Measurements from ENCODE around the gene DPYSL5.
"Not testable (repeated sequence)": the region's sequence is repeated elsewhere in the genome, so short reads cannot be mapped to it uniquely, and the experiment has no call there.

DNA sequence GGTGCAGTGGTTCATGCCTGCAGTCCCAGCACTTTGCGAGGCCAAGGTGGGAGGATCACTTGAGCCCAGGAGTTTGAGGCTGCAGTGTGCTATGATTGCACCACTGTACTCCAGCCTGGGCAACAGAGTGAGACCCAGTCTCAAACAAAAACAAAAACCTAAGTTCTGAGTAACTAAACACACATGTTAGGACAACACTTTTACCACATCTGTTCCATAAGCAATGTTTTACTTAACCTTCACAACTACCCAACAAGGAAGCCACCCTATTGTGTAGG, 75.2 kb downstream of the DPYSL5 start:
- TF ChIP-seq, protein P1, sequence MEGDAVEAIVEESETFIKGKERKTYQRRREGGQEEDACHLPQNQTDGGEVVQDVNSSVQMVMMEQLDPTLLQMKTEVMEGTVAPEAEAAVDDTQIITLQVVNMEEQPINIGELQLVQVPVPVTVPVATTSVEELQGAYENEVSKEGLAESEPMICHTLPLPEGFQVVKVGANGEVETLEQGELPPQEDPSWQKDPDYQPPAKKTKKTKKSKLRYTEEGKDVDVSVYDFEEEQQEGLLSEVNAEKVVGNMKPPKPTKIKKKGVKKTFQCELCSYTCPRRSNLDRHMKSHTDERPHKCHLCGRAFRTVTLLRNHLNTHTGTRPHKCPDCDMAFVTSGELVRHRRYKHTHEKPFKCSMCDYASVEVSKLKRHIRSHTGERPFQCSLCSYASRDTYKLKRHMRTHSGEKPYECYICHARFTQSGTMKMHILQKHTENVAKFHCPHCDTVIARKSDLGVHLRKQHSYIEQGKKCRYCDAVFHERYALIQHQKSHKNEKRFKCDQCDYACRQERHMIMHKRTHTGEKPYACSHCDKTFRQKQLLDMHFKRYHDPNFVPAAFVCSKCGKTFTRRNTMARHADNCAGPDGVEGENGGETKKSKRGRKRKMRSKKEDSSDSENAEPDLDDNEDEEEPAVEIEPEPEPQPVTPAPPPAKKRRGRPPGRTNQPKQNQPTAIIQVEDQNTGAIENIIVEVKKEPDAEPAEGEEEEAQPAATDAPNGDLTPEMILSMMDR (IDR thresholded peaks at IDR 0.05 in 2 of 3, conservative IDR thresholded peaks at IDR 0.05 in 1 of 3; ENCODE audit: insufficient read depth in 2 of 3, low read depth in 1 of 3, low read length in 3 of 3), result not testable (repeated sequence)
- TF ChIP-seq, protein P2, sequence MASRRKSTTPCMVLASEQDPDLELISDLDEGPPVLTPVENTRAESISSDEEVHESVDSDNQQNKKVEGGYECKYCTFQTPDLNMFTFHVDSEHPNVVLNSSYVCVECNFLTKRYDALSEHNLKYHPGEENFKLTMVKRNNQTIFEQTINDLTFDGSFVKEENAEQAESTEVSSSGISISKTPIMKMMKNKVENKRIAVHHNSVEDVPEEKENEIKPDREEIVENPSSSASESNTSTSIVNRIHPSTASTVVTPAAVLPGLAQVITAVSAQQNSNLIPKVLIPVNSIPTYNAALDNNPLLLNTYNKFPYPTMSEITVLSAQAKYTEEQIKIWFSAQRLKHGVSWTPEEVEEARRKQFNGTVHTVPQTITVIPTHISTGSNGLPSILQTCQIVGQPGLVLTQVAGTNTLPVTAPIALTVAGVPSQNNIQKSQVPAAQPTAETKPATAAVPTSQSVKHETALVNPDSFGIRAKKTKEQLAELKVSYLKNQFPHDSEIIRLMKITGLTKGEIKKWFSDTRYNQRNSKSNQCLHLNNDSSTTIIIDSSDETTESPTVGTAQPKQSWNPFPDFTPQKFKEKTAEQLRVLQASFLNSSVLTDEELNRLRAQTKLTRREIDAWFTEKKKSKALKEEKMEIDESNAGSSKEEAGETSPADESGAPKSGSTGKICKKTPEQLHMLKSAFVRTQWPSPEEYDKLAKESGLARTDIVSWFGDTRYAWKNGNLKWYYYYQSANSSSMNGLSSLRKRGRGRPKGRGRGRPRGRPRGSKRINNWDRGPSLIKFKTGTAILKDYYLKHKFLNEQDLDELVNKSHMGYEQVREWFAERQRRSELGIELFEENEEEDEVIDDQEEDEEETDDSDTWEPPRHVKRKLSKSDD (conservative IDR thresholded peaks at IDR 0.05; ENCODE audit: low read length), result not testable (repeated sequence)
- not testable (repeated sequence) for TF ChIP-seq ZNF197 (CRISPR knock-in tag; IDR thresholded peaks at IDR 0.05; ENCODE audit: low read depth); ZFP30 (CRISPR knock-in tag; IDR thresholded peaks at IDR 0.05; ENCODE audit: borderline replicate concordance); COPS2 (conservative IDR thresholded peaks at IDR 0.05); ZNF121 (CRISPR knock-in tag; conservative IDR thresholded peaks at IDR 0.05); ZNF76 (CRISPR knock-in tag; IDR thresholded peaks at IDR 0.05; ENCODE audit: borderline replicate concordance)
- TF ChIP-seq, protein P3, sequence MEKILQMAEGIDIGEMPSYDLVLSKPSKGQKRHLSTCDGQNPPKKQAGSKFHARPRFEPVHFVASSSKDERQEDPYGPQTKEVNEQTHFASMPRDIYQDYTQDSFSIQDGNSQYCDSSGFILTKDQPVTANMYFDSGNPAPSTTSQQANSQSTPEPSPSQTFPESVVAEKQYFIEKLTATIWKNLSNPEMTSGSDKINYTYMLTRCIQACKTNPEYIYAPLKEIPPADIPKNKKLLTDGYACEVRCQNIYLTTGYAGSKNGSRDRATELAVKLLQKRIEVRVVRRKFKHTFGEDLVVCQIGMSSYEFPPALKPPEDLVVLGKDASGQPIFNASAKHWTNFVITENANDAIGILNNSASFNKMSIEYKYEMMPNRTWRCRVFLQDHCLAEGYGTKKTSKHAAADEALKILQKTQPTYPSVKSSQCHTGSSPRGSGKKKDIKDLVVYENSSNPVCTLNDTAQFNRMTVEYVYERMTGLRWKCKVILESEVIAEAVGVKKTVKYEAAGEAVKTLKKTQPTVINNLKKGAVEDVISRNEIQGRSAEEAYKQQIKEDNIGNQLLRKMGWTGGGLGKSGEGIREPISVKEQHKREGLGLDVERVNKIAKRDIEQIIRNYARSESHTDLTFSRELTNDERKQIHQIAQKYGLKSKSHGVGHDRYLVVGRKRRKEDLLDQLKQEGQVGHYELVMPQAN (IDR thresholded peaks at IDR 0.05; ENCODE audit: borderline replicate concordance), result not testable (repeated sequence)
- TF ChIP-seq, protein P4, sequence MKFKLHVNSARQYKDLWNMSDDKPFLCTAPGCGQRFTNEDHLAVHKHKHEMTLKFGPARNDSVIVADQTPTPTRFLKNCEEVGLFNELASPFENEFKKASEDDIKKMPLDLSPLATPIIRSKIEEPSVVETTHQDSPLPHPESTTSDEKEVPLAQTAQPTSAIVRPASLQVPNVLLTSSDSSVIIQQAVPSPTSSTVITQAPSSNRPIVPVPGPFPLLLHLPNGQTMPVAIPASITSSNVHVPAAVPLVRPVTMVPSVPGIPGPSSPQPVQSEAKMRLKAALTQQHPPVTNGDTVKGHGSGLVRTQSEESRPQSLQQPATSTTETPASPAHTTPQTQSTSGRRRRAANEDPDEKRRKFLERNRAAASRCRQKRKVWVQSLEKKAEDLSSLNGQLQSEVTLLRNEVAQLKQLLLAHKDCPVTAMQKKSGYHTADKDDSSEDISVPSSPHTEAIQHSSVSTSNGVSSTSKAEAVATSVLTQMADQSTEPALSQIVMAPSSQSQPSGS (CRISPR knock-in tag; IDR thresholded peaks at IDR 0.05), result not testable (repeated sequence)

Data from K562 (cell line).